ENCODE data around the gene RGS6.

Gene RGS6

GRCh38 chr14:72560889-72561493 is 628.8 kb downstream of the RGS6 start:
- DNase-seq = no peak

- no peak for DNase-seq
Measured at GRCh38 chr14:72562300-72562699, 630.1 kb downstream of the RGS6 start.

DNA sequence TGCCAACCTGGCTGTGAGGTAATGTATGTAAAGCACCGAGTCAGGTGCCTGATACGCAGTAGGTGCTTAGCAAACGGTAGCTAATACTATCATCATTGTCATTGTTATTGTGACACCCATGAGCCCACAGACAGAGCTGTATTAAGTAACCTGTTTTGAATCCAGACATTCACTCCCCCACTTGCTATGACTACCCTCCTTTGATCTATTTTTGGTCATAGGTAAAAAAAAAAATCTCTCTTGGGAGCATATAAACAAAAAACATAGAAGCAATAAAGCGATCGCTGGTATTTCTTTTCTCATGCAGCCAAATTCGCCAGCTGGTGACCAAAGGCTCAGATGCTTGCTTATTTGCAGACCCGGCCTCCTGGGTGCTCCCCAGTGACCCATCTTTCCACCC is 631.4 kb downstream of the RGS6 start:
- DNase-seq = no peak

DNA sequence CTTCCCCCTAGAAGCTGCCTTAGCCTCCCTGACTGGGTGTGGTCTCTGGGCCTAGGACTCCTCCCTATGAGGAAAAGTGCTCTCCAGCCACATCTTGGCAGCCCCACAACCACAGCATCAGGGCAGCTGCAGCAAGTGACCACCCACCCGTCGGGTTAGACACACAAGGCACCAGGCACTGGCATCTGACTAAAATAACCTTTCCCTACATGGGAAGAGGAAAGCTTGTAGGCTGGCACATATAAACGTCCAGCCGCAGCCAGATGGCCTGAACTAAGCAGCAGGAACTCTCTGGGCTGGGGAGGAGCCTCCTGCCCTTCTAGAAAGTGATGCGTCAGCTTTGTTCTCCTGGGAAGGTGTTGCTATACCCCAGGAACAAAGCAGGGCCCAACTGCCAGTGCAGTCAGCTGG is 632.9 kb downstream of the RGS6 start:
- DNase-seq = no peak

DNA sequence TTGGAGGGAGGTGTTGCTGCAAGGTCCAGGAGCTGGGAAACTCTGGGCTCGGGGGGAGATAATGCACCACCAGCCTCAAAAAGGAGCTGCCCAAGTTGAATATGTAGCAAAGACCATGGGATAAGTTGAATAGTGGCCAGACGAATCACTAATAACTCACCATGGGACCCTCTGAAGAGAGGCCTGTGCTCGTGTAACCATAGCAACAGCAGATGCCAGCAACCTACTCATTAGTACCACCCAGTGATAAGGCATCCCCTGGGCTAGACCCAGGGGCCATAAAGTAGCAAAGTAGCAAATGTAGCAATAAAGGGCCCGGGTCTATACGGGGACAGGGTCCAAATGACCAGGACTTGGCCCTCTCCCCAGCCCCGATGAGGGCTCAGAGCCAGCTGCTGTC is 633.7 kb downstream of the RGS6 start:
- DNase-seq = no peak

DNA sequence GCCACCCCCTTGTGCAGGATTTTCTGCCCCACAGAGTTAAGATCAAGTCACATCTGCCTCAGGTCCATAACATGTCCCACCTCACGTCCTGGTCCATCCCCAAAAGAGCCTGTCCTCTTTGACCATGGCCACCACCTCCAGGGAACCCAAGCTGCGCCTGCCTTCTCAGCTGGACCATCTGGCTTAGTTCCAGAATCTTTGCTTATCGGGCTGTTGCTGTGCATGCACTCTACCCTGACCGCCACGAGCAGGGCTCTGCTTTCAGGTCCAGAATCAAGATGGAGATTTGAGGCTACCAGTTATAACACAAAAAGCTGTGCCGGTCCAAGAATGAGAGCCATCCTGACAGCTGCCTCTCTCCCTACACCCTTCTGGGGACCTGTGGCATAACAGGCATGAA is 635.0 kb downstream of the RGS6 start:
- DNase-seq = no peak

DNA sequence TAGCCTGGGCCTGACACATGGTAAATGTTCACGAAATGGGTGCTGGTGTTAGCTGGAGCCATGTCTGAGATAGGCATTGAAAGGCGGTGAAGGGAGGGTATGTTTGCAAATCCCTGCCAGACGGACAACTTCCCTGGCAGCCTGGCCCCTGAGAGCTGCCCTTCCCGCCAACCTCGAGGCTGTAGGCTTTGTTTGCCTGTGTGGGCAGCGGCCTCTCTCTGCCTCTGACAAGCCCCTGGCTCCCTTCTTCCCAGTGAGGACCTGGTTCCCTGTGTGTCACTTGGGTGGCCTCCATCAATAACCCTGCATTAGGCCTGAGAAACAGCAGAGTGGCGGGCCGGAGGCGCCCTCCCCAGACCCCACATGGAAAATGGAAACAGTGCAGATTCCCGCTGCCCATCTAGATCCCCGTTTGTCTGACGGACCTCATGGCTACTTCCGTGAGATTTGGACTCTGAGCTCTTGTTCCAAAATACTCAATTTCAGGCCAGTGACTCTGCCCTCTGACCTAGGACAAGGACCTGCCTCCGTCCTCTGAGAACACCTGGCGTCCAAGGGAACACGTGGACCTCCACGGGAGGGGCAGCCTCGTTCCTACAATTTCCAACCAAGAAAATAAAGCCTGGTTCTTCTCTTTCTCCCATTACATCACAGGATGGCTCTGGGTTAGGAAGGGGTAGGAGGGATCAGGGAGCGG is 636.2 kb downstream of the RGS6 start:
- no peak for DNase-seq

GRCh38 chr14:72573725-72574417 is 641.6 kb downstream of the RGS6 start:
- no peak for DNase-seq

GRCh38 chr14:72574715-72575114 is 642.5 kb downstream of the RGS6 start:
- no peak for DNase-seq

DNA sequence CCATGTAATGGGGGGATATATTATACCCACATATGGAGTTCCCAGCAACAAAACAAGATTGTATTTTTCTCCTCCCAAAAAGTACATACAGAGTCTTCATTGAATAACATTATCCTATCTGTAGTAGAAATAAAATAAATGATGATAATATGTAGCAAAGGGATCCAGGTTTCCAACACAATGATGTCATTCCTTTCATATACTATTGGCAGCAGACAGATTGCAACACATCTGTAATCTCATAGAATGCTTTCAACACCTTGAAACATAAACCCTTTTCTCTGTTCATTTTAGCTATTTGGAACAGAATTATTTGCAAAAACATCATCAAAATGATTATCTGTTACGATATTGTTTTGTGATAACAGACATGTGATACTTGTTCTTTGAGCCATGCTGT is 644.0 kb downstream of the RGS6 start:
- DNase-seq = no peak

- no peak for DNase-seq
Measured at GRCh38 chr14:72577521-72577920, 645.3 kb downstream of the RGS6 start.

GRCh38 chr14:72578514-72578913 is 646.3 kb downstream of the RGS6 start:
- DNase-seq = no peak

- no peak for DNase-seq
Measured at GRCh38 chr14:72582582-72582981, 650.4 kb downstream of the RGS6 start.

DNA sequence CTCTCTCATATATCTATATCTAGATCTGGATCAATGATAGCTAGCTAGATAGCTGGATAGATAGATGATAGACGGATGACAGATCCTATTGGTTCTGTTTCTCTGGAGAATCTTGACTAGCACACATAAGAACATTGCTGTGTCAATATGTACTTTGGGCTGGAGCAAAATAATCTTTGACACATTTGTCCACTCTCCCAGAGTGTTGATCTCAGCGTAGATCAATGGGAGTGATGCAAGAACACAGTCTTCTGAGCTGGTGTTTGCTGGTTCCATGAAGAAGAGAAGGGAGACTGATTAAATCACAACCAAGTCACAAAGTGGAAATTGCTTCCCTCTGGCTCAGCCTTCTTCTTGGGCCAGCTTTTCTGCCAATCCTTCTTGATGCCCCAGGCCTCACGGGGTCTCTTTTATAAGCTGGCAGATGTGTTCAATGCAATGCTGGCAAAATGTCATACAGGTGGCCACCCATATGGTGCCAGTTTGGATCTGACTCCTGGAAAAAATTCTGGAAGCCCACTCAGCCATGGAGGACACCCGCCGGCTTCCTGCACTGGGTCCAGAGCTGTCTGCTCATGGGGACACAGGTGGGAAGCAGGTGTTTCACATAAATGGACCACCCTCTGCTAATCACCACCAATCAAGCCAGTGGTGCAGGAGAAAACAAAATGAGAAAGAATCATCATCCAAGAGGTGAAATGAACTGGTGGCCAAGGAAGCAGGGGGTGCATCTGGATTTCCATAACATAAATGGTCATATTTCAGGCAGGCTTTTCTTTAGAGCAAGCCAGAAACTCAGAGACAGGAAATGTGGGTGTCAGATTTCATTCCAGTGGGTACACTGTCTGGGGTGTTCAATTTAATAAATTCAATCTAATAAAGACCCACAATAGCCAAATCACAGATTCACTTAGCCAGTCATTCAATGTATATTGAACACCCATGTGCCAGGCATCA is 651.4 kb downstream of the RGS6 start:
- no peak for DNase-seq

DNA sequence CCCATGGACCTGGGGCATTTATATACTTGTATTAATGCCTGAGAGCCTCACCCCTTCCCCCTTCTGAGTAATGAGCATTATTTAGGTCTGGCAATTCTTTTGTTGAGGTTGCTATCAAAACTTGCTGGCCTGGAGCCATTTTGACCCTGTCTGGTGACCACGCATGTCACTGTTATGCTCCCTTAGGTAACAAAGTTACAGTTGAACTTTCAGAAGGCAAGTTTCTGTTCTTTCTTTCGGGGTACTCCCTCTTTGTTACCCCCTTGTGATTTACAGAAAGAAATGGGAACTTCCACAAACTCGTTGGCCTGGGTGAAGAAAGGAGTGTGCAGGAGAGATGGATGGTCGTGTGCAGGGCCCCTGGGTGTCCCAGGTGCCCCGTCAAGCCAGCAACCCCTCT is 656.3 kb downstream of the RGS6 start:
- DNase-seq = no peak

- DNase-seq = no peak
Measured at GRCh38 chr14:72589652-72590051, 657.4 kb downstream of the RGS6 start.

- no peak for DNase-seq
Measured at GRCh38 chr14:72590577-72590976, 658.3 kb downstream of the RGS6 start.

DNA sequence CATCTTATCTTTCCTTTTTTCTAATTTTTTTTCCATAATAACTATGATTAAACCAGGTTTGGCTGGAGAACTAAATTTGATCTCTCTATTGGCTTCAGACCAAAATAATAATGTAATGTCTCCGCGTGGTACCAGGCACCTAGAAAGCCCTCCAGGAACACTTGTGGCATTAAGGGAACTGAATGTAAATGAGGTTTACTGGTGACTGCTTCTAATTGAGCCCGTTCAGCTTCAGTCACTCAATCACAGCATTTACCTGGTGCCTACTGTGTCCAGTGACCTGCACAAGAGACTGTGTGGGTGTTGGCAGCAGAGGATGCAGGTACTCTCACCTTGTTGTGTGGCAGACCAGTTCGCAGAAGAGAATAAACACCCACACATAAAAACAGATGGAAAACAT is 659.2 kb downstream of the RGS6 start:
- DNase-seq = no peak

DNA sequence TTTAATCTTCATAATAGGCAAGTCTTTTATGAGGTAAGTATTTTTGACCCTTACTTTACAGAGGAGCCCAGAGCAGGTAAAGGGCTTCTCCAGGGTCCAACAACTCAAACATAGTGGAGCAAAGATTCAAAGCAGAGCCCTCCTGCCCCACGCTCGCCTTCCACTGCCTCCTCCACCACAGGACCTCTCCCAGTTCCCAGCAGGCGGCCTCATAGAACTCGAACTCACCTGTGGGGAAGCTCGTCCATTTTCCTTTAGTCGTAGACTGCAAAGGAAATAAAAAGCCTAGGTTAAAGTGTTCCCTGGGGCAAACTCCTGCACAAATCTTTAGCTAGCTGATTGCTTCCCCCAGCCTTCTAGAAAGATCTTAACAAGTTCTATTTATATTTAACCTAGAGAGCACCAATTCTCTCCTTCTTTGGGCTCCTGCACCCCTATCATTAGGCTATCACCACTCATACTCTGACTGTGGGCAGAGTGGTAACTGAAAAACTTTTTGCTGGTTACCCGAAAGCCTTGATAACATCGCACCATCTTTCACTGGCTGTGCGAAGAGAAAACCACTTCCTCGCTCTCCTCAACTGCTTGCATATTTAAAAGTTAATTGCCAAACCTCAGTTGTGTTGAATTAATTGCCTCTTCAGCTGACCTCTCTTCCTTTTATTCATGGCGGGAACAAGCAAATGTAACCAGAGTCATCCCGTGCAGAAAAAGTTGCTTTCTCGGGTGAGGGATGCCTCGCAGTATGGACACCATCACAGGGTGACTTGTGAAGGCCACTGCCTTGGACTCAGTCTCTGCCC is 662.1 kb downstream of the RGS6 start:
- DNase-seq = peak; percentile 37

GRCh38 chr14:72595152-72595862 is 663.1 kb downstream of the RGS6 start:
- no peak for DNase-seq
